Breast epithelium (tissue), 4 donors: ENCODE data around the gene CFDP1. TPM values are rescaled to one million over a fixed set of nuclear protein-coding genes. Genes with fewer than 3 reads are reported as not detected.

ENCODE experiments used
- DNase-seq, 2 donors: peaks; one replicate each; pipeline ENCODE4 v3.0.0-alpha.2; 2019; ENCODE audit warnings: low spot score in 2 of 2
- H3K27ac ChIP-seq, 2 donors: fragments of 200-600 bp; sonication (generic) in 1 of 2; one replicate each; pipeline ENCODE4 v1.5.1; 2016 to 2019; ENCODE audit warnings: mild to moderate bottlenecking in 1 of 2
- H3K27me3 ChIP-seq, 2 donors: fragments of 200-600 bp; sonication (generic) in 1 of 2; one replicate each; pipeline versions ENCODE4 v1.5.1 to v1.6.0; 2017 to 2019; ENCODE audit warnings: control low read depth in 1 of 2, mild to moderate bottlenecking in 1 of 2
- H3K36me3 ChIP-seq: fragments of 200-600 bp; one replicate; pipeline ENCODE4 v1.5.1; 2019
- H3K4me1 ChIP-seq, 2 donors: fragments of 200-600 bp; sonication (generic); one replicate each; pipeline ENCODE4 v1.5.1; 2016 to 2019; ENCODE audit warnings: control low read depth in 1 of 2
- H3K4me3 ChIP-seq, 3 donors: fragments of 200-600 bp; sonication (generic); 1 replicate in 2 of 3; 2 replicates in 1 of 3; pipeline ENCODE4 v1.5.1; 2016 to 2019; ENCODE audit warnings: mild to moderate bottlenecking in 3 of 3, moderate library complexity in 2 of 3
- H3K9me3 ChIP-seq, 2 donors: fragments of 200-600 bp; sonication (generic) in 1 of 2; one replicate each; pipeline ENCODE4 v1.5.1; 2016 to 2019; ENCODE audit warnings: control low read depth in 1 of 2
- POLR2A ChIP-seq: fragments of 450-650 bp; IDR thresholded peaks from one replicate; pipeline ENCODE4 v1.6.1; 2016; ENCODE audit warnings: antibody characterized with exemption, mild to moderate bottlenecking, moderate library complexity
- POLR2AphosphoS5 ChIP-seq, 3 donors: sonication (generic); formaldehyde crosslinking; IDR thresholded peaks; one replicate each; pipeline ENCODE4 v1.6.1; 2017; ENCODE audit warnings: antibody characterized with exemption in 3 of 3
- intact Hi-C: fragments of 100-400 bp; cut with DNase I; formaldehyde crosslinking; loops from one replicate; pipeline ENCODE4 v1.15.1; 2023; ENCODE audit warnings: low total_unique reads
- total RNA-seq, 3 donors: library from RNA; depleted of rRNA; stranded (reverse); fragments of >200 nt; gene quantifications; one replicate each; pipeline ENCODE4 v1.1.0, GENCODE V29; 2016
- TF ChIP-seq, protein P1 (sequence below), 3 donors: fragments of 450-650 bp; IDR thresholded peaks; one replicate each; pipeline ENCODE4 v1.5.1; 2016 to 2017; ENCODE audit warnings: antibody characterized with exemption in 3 of 3, mild to moderate bottlenecking in 3 of 3, moderate library complexity in 3 of 3

CFDP1 gene
- total RNA-seq, 3 donors from 2014 or later: 55.5 to 81.9 (median 80.9) TPM

DNA sequence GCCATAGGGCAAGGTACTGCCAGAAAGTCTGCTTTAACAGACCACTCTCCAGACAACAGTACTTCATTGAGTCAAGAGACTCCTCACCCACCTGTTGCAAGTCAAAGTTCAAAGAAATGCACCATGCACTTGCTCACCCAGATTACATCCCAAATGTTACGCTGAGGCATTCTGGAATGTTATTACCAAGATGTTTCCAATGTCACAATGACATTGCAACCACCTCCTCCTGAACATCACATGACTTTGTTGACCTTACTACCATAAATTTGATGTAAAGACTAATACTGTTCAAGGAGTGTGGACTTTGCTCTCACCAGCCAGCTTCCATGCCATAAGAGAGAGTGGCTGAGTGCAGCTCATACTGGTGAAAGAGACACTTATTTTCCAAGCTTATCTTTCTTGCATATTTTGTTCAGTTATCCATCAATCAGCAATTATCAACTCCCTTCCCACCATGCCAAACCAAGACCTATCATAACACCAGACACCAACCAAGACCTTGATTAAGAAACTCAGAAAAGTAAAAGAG lies 123.3 kb downstream of the CFDP1 start:
- no peak overlapping the region for H3K27ac ChIP-seq
- H3K9me3 ChIP-seq: no peaks in the 10 kb centered on the region
- no peaks in the 10 kb centered on the region for H3K27me3 ChIP-seq
- no peak overlapping the region for H3K4me3 ChIP-seq
- H3K4me1 ChIP-seq: peaks cover 3 to 11% of the 10 kb centered on the region in 2 donors
- no peak for DNase-seq
- no peaks in the 10 kb centered on the region for H3K36me3 ChIP-seq
- TF ChIP-seq, protein P1, sequence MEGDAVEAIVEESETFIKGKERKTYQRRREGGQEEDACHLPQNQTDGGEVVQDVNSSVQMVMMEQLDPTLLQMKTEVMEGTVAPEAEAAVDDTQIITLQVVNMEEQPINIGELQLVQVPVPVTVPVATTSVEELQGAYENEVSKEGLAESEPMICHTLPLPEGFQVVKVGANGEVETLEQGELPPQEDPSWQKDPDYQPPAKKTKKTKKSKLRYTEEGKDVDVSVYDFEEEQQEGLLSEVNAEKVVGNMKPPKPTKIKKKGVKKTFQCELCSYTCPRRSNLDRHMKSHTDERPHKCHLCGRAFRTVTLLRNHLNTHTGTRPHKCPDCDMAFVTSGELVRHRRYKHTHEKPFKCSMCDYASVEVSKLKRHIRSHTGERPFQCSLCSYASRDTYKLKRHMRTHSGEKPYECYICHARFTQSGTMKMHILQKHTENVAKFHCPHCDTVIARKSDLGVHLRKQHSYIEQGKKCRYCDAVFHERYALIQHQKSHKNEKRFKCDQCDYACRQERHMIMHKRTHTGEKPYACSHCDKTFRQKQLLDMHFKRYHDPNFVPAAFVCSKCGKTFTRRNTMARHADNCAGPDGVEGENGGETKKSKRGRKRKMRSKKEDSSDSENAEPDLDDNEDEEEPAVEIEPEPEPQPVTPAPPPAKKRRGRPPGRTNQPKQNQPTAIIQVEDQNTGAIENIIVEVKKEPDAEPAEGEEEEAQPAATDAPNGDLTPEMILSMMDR (IDR thresholded peaks at IDR 0.05): no peak
- TF ChIP-seq POLR2A: no peak
- intact Hi-C loops: no loop called here

DNA sequence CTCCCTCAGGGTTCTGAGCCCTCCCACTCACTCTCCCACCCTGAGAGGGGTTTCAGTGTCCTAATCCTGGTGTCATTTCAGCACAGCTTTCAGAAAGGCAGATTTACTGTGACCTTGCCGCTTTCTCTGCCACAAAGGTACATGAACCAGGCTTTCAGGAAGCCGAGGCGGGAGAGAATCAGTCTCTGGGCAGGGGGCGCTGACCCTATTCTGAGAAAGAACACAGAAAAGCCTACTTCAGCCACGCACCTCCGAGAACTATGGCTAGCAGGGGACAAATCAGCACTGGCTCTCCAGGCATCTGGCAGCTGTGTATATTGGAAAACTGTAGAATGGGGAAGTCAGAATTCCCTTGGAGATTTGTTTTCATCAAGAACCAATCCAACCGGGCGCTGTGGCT lies 124.1 kb downstream of the CFDP1 start:
- no peaks in the 10 kb centered on the region for H3K36me3 ChIP-seq
- TF ChIP-seq POLR2A (no peak), POLR2AphosphoS5 (IDR thresholded peaks at IDR 0.05) (no peak)
- TF ChIP-seq, protein P1 (IDR thresholded peaks at IDR 0.05): no peak
- H3K4me3 ChIP-seq: no peak overlapping the region
- intact Hi-C loops: no loop called here
- no peak for DNase-seq
- no peaks in the 10 kb centered on the region for H3K9me3 ChIP-seq
- H3K27me3 ChIP-seq: no peaks in the 10 kb centered on the region
- H3K27ac ChIP-seq: no peak overlapping the region
- peaks cover 7 to 17% of the 10 kb centered on the region in 2 donors for H3K4me1 ChIP-seq

DNA sequence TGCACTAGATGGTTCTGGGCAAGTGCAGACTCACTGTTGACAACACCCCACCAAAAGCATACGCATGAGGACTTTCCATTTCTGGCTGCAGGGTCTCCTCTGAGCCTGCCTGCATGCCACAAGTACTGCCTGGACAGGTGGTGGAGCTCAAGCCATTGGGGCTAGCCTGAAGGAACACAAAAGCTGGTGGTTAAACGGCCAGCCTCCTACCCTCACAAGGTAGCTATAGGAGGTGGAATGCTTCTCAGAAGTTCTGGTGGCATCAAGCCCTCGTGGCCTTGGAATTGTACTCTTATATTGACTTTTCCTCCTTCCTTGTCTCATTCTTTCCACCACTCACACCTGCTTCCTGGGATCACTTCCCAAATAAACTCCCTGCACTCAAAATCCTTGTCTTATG lies 125.3 kb downstream of the CFDP1 start:
- Histone ChIP-seq H3K4me3 (no peak overlapping the region), H3K27ac (no peak overlapping the region), H3K27me3 (no peaks in the 10 kb centered on the region), H3K4me1 (peaks cover 7 to 17% of the 10 kb centered on the region in 2 donors), H3K9me3 (no peaks in the 10 kb centered on the region), H3K36me3 (no peaks in the 10 kb centered on the region)
- TF ChIP-seq, protein P1 (IDR thresholded peaks at IDR 0.05): no peak
- TF ChIP-seq POLR2AphosphoS5 (IDR thresholded peaks at IDR 0.05) (no peak), POLR2A (no peak)
- intact Hi-C loops: no loop called here
- no peak for DNase-seq

DNA sequence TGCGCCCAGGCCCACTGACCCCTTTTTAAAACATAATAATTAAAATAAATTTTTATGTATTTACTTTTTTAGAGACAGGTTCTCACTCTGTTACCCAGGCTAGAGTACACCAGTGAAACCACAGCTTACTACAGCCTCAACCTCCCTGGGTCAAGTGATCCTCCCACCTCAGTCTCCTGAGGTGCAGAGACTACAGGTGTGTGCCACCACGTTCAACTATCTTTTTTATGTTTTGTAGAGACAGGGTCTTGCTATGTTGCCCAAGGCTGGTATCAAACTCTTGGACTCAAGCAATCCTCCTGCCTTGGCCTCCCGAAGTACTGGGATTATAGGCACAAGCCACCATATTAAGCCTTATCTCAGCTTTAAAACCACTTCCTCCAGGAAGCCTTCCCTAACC lies 125.8 kb downstream of the CFDP1 start:
- Histone ChIP-seq H3K27ac (peak overlapping the region in 1 of 2 donors; percentile 90), H3K27me3 (no peaks in the 10 kb centered on the region), H3K36me3 (no peaks in the 10 kb centered on the region), H3K4me1 (peaks cover 7 to 17% of the 10 kb centered on the region in 2 donors), H3K4me3 (no peak overlapping the region), H3K9me3 (no peaks in the 10 kb centered on the region)
- intact Hi-C loops: no loop called here
- no peak for TF ChIP-seq POLR2AphosphoS5 (IDR thresholded peaks at IDR 0.05)
- TF ChIP-seq, protein P1 (IDR thresholded peaks at IDR 0.05): no peak
- TF ChIP-seq POLR2A: no peak
- DNase-seq: no peak

DNA sequence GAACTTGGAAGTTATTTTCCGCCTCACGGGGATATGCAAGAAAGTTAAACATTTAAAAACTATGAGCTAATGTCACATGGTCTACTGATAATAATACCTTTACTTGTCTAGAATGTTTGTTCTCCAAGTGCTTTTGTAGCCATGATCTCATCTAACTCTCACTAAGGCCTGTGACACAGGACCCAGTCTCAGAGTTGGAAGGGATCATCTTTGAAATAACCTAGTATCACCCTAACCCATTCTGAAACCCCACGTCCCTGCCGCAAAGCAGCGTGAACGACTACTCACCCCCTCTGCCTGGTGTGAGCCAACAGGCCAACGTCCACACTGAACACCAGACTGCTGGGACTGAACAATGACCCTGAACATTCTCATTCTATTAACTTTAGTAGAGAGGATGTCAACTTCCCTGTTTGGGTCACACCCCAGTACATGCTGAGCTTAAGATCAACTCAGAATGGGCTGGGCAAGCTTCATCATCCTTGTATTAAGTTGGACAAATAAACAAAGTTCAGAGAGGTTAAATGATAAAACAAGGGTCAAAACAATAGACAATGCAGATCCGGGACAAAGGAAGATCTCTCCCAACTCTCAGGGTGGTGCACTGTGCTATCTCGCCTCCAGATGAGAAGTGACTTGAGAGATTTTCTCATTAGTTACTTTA lies 127.1 kb downstream of the CFDP1 start:
- TF ChIP-seq, protein P1 (IDR thresholded peaks at IDR 0.05): no peak
- TF ChIP-seq POLR2AphosphoS5 (IDR thresholded peaks at IDR 0.05) (no peak), POLR2A (no peak)
- Histone ChIP-seq H3K4me3 (no peak overlapping the region), H3K27me3 (no peaks in the 10 kb centered on the region)

More for the DNA sequence above, 127.1 kb downstream of the CFDP1 start:
- no peak for DNase-seq
- Histone ChIP-seq H3K27ac (peak overlapping the region; percentile 90 to 94), H3K4me1 (peaks cover 7 to 17% of the 10 kb centered on the region in 2 donors), H3K9me3 (no peaks in the 10 kb centered on the region), H3K36me3 (no peaks in the 10 kb centered on the region)
- intact Hi-C loops: no loop called here
